ENCODE results near the gene LHX8. TPM values are rescaled to one million over a fixed set of nuclear protein-coding genes. Genes with fewer than 3 reads are reported as not detected.

The LHX8 gene
- total and polyA plus RNA-seq, 2 donors (not counting 1 experiment from before 2014, with no cell fraction given) = not detected

Small RNA genes lying within 50 kb of the gene (small RNA-seq; reads per million reads assigned to genes)
- not detected for gene RNU6-622P (ENCODE audit: insufficient read length, low read depth, low replicate concordance)
